ENCODE measurements around the gene ENSA.
"Not testable (repeated sequence)": the region's sequence is repeated elsewhere in the genome, so short reads cannot be mapped to it uniquely, and the experiment has no call there.

ENSA gene

GRCh38 chr1:150579945-150580642, 49.3 kb downstream of the ENSA start:
- no peak for DNase-seq

DNA sequence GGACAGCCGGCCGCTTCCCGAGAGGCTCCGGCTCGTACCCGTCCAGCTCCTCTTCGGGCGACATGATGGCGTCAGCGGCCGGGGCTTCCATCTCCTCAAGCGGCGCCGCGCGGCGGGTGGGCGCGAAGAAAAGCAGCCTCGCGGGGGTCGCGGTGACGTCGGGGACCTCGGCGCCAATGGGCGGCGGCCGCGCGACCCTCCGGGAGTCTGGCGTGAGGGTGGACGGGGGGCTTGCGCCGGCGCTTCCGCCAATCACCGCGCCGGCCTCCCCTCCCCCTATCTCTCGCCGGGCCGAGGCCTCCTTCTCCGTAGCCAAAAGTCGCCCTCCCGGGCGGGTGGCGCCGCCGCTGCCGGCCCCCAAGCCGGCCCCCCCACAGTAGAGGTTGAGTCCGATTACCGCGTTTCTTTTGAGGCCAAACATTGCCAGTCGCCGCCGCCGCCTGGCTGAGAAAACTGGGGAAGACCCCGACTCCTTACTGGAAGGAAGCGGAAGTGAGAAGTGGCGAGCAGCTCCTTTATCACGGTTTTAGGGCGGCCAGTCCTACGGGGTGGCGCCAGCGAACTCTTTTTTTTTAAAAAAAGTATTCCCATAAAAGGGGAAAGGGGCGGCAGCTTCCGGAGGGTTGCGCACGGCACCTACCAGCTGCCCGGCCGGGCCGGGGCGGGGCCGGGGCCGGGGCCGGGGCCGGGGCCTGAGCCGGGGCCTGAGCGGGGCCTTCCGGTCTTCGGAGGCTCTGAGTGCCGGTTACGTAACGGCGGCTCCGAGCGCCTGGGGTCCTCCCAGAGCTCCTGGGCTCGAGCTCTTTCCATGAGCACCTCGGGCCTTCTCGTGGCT, 50.1 kb downstream of the ENSA start, which contains the start of gene MCL1:
Gene MCL1, minus strand, starts transcription at position 501 of the 835 bp plus-strand sequence. Its CDS starts 80 bp downstream, at position 421.
- DNase-seq, result peak; percentile 96

- DNase-seq, result peak; percentile 71
Observed at GRCh38 chr1:150578272-150579109, 50.9 kb downstream of the ENSA start.

DNA sequence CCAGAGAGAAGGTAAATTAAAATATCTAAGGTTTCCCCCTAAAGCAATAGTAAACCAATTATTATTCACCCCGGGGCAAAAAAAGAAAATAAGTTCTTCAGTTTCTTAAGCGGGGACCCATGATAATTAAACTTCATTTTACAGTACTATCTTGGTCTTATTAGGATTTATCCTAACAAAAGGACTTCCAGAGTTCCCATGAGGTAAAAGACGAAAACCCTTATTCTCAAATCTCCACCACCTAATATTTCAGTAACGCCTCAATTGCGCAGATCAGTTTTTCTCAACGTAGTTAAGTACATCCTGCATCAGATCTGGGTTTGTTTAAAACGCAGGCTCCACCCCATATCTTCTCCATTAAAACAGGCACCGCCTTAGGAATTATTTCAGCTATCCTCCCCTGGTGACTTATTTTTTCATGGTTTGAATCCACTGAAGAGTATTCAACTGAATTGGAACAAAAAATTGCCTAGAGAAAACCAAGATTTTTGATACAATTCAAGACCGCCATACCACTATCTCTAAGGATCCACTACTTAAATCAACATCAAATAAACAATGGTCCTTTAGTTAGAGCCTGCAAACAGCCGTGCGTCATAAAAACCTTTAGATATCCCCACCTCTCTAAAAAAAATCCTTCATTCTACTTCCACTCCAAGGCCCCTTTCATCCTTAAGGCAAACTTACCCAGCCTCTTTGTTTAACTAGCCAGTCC, 51.7 kb downstream of the ENSA start:
- DNase-seq, result peak; percentile 55

DNA sequence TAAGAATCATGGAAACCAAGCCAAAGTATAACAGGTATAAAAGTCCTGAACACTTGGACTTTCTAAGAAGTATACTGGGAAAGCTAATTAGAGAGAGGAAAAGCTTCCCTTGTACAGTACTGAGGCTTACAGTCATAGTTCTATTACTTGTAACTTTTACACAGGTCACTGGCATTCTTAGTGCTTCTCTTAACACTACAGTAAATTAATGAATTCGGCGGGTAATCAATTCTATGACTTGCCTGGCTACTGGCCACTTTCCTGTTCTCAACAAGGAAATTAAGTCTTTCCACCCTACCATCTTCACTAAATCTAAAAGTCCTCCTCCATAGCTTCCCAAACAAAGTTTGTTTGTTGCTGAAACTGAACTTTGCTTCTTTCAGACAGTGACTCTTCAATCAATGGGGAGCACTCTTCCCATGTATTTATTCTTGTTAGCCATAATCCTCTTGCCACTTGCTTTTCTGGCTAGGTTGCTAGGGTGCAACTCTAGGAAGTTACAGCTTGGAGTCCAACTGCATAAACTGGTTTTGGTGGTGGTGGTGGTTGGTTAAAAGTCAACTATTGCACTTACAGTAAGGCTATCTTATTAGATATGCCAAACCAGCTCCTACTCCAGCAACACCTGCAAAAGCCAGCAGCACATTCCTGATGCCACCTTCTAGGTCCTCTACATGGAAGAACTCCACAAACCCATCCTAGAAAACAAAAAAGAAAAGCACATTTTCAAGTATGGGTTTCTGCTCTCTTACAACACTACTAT, 52.4 kb downstream of the ENSA start:
- DNase-seq, result no peak

GRCh38 chr1:150576367-150576711, 53.1 kb downstream of the ENSA start:
- DNase-seq, result no peak

GRCh38 chr1:150575518-150576366, 53.7 kb downstream of the ENSA start:
- no peak for DNase-seq

- no peak for DNase-seq
Observed at GRCh38 chr1:150575072-150575489, 54.3 kb downstream of the ENSA start.

GRCh38 chr1:150574260-150575071, 54.9 kb downstream of the ENSA start:
- no peak for DNase-seq

- not testable (repeated sequence) for DNase-seq
Observed at GRCh38 chr1:150573648-150574071, 55.8 kb downstream of the ENSA start.

GRCh38 chr1:150572918-150573647, 56.3 kb downstream of the ENSA start:
- no peak for DNase-seq
